Fibroblast of pulmonary artery (primary cell): Measurements from ENCODE around the gene THUMPD2.

Source experiments
- DNase-seq: peaks from one replicate; pipeline ENCODE4 v3.0.0-alpha.2; 2010; ENCODE audit warnings: low read depth
- H3K4me3 ChIP-seq: replicated peaks from 2 replicates; pipeline ENCODE4 v1.5.1; 2011; ENCODE audit warnings: low read depth, mild to moderate bottlenecking, control low read depth, low read length, moderate library complexity
- TF ChIP-seq, protein P1 (sequence below): IDR thresholded peaks from 2 replicates; pipeline ENCODE4 v1.5.1; 2011; ENCODE audit warnings: mild to moderate bottlenecking, control low read depth, low read length, inconsistent platforms; ENCODE audit errors: missing control alignments

The THUMPD2 gene

DNA sequence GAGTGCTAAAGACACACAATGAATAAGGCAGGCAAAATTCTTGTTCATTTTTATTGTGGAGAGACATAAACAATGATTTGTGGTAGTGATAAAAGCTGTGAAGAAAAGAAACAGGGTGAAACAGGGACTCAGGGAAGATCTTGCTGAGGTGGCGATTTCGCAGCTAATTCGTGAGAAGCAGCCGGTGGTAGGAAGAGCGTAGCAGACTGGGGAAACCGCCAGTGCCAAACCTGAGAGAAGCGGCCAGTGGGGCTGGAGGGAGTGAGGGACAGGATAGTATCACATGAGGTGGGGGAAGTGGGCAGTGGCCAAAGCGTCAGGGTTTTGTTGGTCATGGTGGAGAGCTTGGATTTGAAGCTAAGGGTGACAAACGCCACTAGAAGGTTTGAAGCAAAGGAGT is 71.1 kb downstream of the THUMPD2 start:
- DNase-seq: no peak
- TF ChIP-seq, protein P1, sequence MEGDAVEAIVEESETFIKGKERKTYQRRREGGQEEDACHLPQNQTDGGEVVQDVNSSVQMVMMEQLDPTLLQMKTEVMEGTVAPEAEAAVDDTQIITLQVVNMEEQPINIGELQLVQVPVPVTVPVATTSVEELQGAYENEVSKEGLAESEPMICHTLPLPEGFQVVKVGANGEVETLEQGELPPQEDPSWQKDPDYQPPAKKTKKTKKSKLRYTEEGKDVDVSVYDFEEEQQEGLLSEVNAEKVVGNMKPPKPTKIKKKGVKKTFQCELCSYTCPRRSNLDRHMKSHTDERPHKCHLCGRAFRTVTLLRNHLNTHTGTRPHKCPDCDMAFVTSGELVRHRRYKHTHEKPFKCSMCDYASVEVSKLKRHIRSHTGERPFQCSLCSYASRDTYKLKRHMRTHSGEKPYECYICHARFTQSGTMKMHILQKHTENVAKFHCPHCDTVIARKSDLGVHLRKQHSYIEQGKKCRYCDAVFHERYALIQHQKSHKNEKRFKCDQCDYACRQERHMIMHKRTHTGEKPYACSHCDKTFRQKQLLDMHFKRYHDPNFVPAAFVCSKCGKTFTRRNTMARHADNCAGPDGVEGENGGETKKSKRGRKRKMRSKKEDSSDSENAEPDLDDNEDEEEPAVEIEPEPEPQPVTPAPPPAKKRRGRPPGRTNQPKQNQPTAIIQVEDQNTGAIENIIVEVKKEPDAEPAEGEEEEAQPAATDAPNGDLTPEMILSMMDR: no peak
- no peak overlapping the region for H3K4me3 ChIP-seq

DNA sequence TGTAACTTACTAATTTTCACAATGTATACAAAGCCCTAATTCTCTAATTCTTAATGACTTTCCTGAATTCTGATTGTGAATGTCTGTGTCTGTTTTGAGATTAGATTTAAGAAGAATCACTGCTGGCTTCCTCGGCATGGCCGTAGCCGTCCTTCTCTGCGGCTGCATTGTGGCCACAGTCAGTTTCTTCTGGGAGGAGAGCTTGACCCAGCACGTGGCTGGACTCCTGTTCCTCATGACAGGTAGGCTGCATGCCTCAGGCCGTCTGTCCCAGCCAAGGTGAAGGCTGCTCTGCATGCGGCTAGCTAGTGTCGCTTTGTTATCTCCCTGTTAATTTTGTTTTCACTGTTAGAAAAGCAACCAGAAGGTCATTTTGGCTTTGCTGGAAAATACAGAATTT is 72.1 kb downstream of the THUMPD2 start:
- no peak for DNase-seq
- TF ChIP-seq, protein P1: no peak
- no peak overlapping the region for H3K4me3 ChIP-seq

DNA sequence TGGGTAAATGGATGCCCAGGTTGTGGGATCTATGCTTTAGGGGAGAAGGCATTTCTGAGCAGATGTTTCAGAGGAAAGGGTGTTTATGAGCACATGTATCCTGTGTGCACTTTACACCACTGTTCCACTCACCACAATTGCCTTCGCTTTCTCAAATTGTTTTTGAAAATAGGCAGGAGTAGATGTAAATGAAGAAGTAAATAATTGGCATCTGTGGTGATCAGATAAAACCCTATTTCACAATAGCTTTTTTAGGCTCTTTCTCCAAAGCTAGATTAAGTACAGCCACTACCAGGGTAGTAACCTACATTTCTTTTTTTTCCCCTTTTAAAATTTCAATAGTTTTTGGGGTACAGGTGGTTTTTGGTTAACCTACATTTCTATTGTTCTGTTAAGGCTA is 72.7 kb downstream of the THUMPD2 start:
- no peak for DNase-seq

DNA sequence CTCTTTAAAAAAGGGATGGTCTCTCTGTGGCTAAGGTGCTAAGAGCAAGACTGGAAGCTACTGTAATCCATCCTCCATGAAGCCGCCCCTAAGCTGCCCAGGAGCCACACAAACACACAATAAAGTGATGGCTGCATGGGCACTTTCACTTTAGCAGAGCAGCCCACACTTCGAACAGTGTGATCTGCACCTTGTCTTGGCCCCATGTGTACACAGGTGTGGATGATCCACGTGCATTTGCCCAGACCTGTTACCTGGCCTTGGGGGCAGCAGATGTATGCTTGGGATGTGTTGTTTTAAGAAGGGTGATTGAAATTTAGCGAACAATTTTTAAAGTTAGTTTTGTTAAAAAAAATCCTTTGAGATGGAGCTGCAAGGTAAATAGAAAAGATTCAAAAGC is 73.4 kb downstream of the THUMPD2 start:
- no peak overlapping the region for H3K4me3 ChIP-seq
- DNase-seq: no peak
- TF ChIP-seq, protein P1: no peak

More for the DNA sequence above, 72.7 kb downstream of the THUMPD2 start:
- TF ChIP-seq, protein P1: no peak
- H3K4me3 ChIP-seq: no peak overlapping the region

DNA sequence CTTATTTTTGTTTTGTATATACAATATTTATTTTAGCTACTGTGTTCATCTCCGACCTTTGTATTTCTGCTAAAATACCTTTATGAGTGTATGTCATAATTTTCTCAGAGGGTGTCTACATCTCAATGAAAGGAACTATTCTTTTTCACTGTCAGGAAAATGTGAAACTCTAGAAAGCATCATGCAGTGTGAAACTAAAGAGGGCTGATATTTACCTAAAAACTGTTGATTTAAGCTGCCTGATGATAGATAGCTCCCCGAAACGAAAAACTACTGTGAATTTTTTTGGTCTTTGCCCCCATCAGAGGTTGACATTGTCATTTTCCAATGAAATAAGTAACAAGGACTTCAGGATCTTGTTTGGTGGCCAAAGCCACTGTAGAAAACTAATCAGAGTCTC is 74.5 kb downstream of the THUMPD2 start:
- TF ChIP-seq, protein P1: no peak
- DNase-seq: no peak
- H3K4me3 ChIP-seq: no peak overlapping the region

DNA sequence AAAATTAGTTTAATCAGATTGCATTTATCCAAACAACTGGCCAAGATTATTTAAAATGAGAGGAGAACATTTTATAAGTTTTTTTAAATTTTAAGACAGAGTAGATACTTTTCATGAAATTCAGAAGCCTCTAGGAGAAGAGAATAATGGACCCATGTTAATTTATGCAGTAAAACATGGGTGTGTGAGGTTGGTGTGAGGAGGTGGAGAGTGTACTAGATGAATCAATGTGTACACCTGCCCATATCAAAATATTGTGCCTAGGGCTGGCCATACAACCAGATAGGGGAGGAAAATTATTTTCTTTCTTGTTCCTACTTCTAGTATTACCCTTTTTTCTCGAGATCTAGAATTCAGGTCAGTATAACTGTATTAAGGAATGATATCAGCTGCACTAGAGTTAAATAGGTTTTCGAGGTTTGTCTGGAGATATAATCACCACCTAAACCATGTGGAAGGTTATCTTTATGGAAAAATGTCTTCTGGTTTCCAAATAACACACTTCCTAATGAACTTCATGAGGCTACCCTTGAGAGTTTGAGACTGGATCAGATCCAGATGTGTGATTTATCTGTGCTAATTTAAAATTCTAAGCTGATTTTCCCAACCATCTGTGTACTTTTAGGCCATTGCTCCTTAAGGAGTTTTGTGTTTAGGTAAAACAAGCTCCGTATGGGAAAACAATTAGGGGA is 75.7 kb downstream of the THUMPD2 start:
- H3K4me3 ChIP-seq: no peak overlapping the region
- DNase-seq: no peak
- TF ChIP-seq, protein P1: no peak

DNA sequence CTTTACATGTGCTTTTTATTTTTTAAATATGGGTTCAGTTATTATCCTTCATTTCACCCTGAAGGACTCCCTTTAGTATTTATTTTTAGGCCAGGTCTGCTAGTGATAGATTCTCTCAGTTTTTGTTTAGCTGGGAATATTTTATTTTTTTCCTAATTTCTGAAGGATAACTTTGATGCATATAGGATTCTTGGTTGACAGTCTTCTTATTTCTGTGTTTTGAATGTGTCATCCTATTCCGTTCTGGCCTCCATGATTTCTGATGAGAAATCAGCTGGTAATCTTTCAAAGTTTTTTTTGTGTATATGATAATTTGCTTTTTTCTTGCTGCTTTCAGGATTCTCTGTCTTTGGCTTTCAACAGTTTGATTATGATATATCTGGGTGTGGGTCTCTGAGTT is 77.9 kb downstream of the THUMPD2 start:
- no peak for DNase-seq
- TF ChIP-seq, protein P1: no peak
- no peak overlapping the region for H3K4me3 ChIP-seq
